Lower lobe of right lung (tissue), 2 donors: ENCODE measurements around the gene TRABD2A. TPM values are rescaled to one million over a fixed set of nuclear protein-coding genes. Genes with fewer than 3 reads are reported as not detected.

Experiments used
- ATAC-seq, 2 donors: fragments of 200-7000 bp; cut with Tn5 transposase; one replicate each; pipeline ENCODE4 v1.9.1; 2020 to 2022; ENCODE audit warnings: mild to moderate bottlenecking in 2 of 2, moderate library complexity in 2 of 2
- DNase-seq: peaks from one replicate; pipeline ENCODE4 v3.0.0-alpha.2; 2020
- H3K27ac ChIP-seq: fragments of 200-600 bp; one replicate; pipeline ENCODE4 v1.8.0; 2022
- H3K27me3 ChIP-seq: fragments of 200-600 bp; one replicate; pipeline ENCODE4 v1.8.0; 2022; ENCODE audit warnings: low read depth
- H3K36me3 ChIP-seq: fragments of 200-600 bp; one replicate; pipeline ENCODE4 v1.8.0; 2022; ENCODE audit warnings: mild to moderate bottlenecking
- H3K4me1 ChIP-seq: fragments of 200-600 bp; one replicate; pipeline ENCODE4 v1.8.0; 2022
- H3K4me3 ChIP-seq: fragments of 200-600 bp; one replicate; pipeline ENCODE4 v1.8.0; 2022; ENCODE audit warnings: mild to moderate bottlenecking
- H3K9me3 ChIP-seq: fragments of 200-600 bp; one replicate; pipeline ENCODE4 v1.8.0; 2022
- CTCF ChIP-seq: fragments of 200-600 bp; IDR thresholded peaks from one replicate; pipeline ENCODE4 v1.8.0; 2022; ENCODE audit warnings: antibody characterized with exemption, mild to moderate bottlenecking
- intact Hi-C: fragments of 100-400 bp; cut with DNase I; formaldehyde crosslinking; loops from one replicate; pipeline ENCODE4 v1.11.0; 2022
- total RNA-seq: library from RNA; stranded (reverse); fragmentation: NEBNext Ultra II Directional; extraction: Animal tissue kit (Norgen Biotek cat#: 25700); gene quantifications from one replicate; pipeline ENCODE4 v1.2.1, GENCODE V29; 2021
- donor health status: DM: no; HTN: yes; CAD: no; lungs with severe emphysema.

Gene TRABD2A
- total RNA-seq, 1 donor from 2014 or later, result 5.4 TPM

GRCh38 chr2:84858937-84859336 lies 21.9 kb downstream of the TRABD2A start:
- intact Hi-C loops, result no loop called here
- Histone ChIP-seq H3K36me3 (no peaks in the 10 kb centered on the region), H3K27me3 (no peaks in the 10 kb centered on the region), H3K9me3 (no peaks in the 10 kb centered on the region), H3K27ac (no peak overlapping the region), H3K4me3 (no peak overlapping the region), H3K4me1 (no peaks in the 10 kb centered on the region)
- ATAC-seq (no peak), DNase-seq (no peak)
- no peak for TF ChIP-seq CTCF

GRCh38 chr2:84858123-84858522 lies 22.8 kb downstream of the TRABD2A start:
- H3K4me1 ChIP-seq, result no peaks in the 10 kb centered on the region
- no peaks in the 10 kb centered on the region for H3K36me3 ChIP-seq
- intact Hi-C loops, result no loop called here
- no peaks in the 10 kb centered on the region for H3K27me3 ChIP-seq
- H3K27ac ChIP-seq, result no peak overlapping the region
- ATAC-seq (no peak), DNase-seq (no peak)
- TF ChIP-seq CTCF, result no peak
- no peaks in the 10 kb centered on the region for H3K9me3 ChIP-seq
- no peak overlapping the region for H3K4me3 ChIP-seq

GRCh38 chr2:84857566-84857965 lies 23.3 kb downstream of the TRABD2A start:
- Histone ChIP-seq H3K9me3 (no peaks in the 10 kb centered on the region), H3K36me3 (no peaks in the 10 kb centered on the region), H3K27ac (no peak overlapping the region), H3K4me3 (no peak overlapping the region), H3K27me3 (no peaks in the 10 kb centered on the region), H3K4me1 (no peaks in the 10 kb centered on the region)
- ATAC-seq, result no peak
- intact Hi-C loops, result no loop called here
- no peak for TF ChIP-seq CTCF
- no peak for DNase-seq

GRCh38 chr2:84856787-84857186 lies 24.1 kb downstream of the TRABD2A start:
- intact Hi-C loops, result no loop called here
- ATAC-seq, result no peak

GRCh38 chr2:84855731-84856130 lies 25.2 kb downstream of the TRABD2A start:
- H3K27me3 ChIP-seq, result no peaks in the 10 kb centered on the region
- no peaks in the 10 kb centered on the region for H3K9me3 ChIP-seq
- no peaks in the 10 kb centered on the region for H3K36me3 ChIP-seq
- no peak overlapping the region for H3K27ac ChIP-seq
- intact Hi-C loops, result no loop called here
- no peak for DNase-seq
- no peaks in the 10 kb centered on the region for H3K4me1 ChIP-seq
- no peak for ATAC-seq
- no peak overlapping the region for H3K4me3 ChIP-seq
- no peak for TF ChIP-seq CTCF

More at GRCh38 chr2:84856787-84857186, 24.1 kb downstream of the TRABD2A start:
- no peaks in the 10 kb centered on the region for H3K27me3 ChIP-seq
- H3K4me3 ChIP-seq, result no peak overlapping the region
- H3K4me1 ChIP-seq, result no peaks in the 10 kb centered on the region
- DNase-seq, result no peak
- H3K9me3 ChIP-seq, result no peaks in the 10 kb centered on the region
- H3K27ac ChIP-seq, result no peak overlapping the region
- no peaks in the 10 kb centered on the region for H3K36me3 ChIP-seq
- no peak for TF ChIP-seq CTCF

- Histone ChIP-seq H3K4me1 (no peaks in the 10 kb centered on the region), H3K36me3 (no peaks in the 10 kb centered on the region), H3K27ac (no peak overlapping the region), H3K27me3 (no peaks in the 10 kb centered on the region), H3K4me3 (no peak overlapping the region), H3K9me3 (no peaks in the 10 kb centered on the region)
- no peak for DNase-seq
- TF ChIP-seq CTCF, result no peak
- ATAC-seq, result no peak
- intact Hi-C loops, result no loop called here
Observed at GRCh38 chr2:84854850-84855249, 26.0 kb downstream of the TRABD2A start.
